Chondrocyte (in vitro differentiated cells): ENCODE results near the gene ARHGAP26. TPM values are rescaled to one million over a fixed set of nuclear protein-coding genes. Genes with fewer than 3 reads are reported as not detected.

Experiments
- DNase-seq: peaks from one replicate; pipeline ENCODE4 v3.0.0; 2021; ENCODE audit warnings: mixed read lengths, low spot score
- H3K27ac Mint-ChIP-seq: one replicate; pipeline ENCODE4 v1.8.0; 2021; ENCODE audit warnings: mild to moderate bottlenecking, moderate library complexity, mixed read lengths; ENCODE audit not compliant: unreplicated experiment
- H3K27me3 Mint-ChIP-seq: 2 replicates; pipeline ENCODE4 v1.8.0; 2021; ENCODE audit warnings: low read depth, mixed read lengths
- H3K36me3 Mint-ChIP-seq: 2 replicates; pipeline ENCODE4 v1.8.0; 2021; ENCODE audit warnings: low read depth, mixed read lengths
- H3K4me1 Mint-ChIP-seq: 2 replicates; pipeline ENCODE4 v1.8.0; 2021; ENCODE audit warnings: low read depth, mild to moderate bottlenecking, mixed read lengths
- H3K4me3 Mint-ChIP-seq: one replicate; pipeline ENCODE4 v1.8.0; 2021; ENCODE audit warnings: mild to moderate bottlenecking, moderate library complexity, mixed read lengths; ENCODE audit not compliant: unreplicated experiment
- H3K9me3 Mint-ChIP-seq: 2 replicates; pipeline ENCODE4 v1.8.0; 2021; ENCODE audit warnings: low read depth, mixed read lengths
- total RNA-seq: library from RNA; stranded (reverse); gene quantifications from 3 replicates; pipeline ENCODE4 v1.2.1, GENCODE V29; 2021
- TF ChIP-seq, protein P1 (sequence below): fragments of 200-600 bp; sonication (generic); IDR thresholded peaks from 2 replicates; pipeline ENCODE4 v1.5.0; 2021; ENCODE audit warnings: antibody characterized with exemption, mild to moderate bottlenecking, moderate library complexity

The ARHGAP26 gene
- total RNA-seq, 1 donor from 2014 or later, result 16.4 TPM

- TF ChIP-seq, protein P1, sequence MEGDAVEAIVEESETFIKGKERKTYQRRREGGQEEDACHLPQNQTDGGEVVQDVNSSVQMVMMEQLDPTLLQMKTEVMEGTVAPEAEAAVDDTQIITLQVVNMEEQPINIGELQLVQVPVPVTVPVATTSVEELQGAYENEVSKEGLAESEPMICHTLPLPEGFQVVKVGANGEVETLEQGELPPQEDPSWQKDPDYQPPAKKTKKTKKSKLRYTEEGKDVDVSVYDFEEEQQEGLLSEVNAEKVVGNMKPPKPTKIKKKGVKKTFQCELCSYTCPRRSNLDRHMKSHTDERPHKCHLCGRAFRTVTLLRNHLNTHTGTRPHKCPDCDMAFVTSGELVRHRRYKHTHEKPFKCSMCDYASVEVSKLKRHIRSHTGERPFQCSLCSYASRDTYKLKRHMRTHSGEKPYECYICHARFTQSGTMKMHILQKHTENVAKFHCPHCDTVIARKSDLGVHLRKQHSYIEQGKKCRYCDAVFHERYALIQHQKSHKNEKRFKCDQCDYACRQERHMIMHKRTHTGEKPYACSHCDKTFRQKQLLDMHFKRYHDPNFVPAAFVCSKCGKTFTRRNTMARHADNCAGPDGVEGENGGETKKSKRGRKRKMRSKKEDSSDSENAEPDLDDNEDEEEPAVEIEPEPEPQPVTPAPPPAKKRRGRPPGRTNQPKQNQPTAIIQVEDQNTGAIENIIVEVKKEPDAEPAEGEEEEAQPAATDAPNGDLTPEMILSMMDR, result no peak
- peaks cover 4% of the 10 kb centered on the region for H3K36me3 Mint-ChIP-seq
These were observed 159.4 kb downstream of the ARHGAP26 start for GRCh38 chr5:142929587-142929986.

DNA sequence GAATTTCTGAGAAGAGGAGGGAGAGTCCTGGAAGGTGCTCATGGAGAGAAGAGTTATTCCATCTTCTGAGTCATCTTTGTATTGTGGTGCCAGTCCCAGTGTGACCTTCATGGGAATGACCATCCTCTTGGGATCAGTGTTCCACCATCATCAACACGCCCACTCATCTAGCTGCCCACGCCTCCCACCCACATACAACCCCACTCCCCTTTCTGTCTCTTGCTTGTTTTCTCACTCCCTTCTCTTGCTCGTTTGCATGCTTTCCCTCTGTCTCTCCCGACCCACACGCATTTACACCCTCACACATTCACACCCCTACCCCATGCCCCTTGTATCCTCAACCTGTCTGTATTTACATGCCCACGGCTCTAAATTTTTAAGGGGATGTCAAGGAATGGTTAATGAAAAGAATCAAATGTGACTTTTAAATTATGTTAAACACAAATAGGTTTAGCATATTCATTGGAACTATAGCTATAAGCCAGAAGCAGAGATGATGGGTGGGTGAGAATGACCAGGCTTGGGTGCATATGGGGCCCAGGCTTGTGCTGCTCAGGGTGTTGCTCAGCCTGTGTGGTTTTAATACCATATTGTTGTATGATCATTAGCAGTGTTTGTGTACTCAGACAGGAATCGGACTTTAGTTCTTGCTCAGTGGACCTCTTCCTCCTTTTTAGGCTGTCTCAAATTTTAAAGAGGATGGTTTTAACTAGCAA lies 160.4 kb downstream of the ARHGAP26 start:
- Mint-ChIP-seq H3K9me3 (no peaks in the 10 kb centered on the region), H3K36me3 (peaks cover 4% of the 10 kb centered on the region), H3K4me1 (peaks cover 16% of the 10 kb centered on the region), H3K27ac (no peak overlapping the region), H3K4me3 (no peak overlapping the region), H3K27me3 (no peaks in the 10 kb centered on the region)
- DNase-seq, result no peak
- TF ChIP-seq, protein P1, result no peak

More at GRCh38 chr5:142929587-142929986, 159.4 kb downstream of the ARHGAP26 start:
- no peak for DNase-seq
- Mint-ChIP-seq H3K27me3 (no peaks in the 10 kb centered on the region), H3K4me1 (peaks cover 15% of the 10 kb centered on the region), H3K9me3 (no peaks in the 10 kb centered on the region), H3K4me3 (no peak overlapping the region), H3K27ac (no peak overlapping the region)

DNA sequence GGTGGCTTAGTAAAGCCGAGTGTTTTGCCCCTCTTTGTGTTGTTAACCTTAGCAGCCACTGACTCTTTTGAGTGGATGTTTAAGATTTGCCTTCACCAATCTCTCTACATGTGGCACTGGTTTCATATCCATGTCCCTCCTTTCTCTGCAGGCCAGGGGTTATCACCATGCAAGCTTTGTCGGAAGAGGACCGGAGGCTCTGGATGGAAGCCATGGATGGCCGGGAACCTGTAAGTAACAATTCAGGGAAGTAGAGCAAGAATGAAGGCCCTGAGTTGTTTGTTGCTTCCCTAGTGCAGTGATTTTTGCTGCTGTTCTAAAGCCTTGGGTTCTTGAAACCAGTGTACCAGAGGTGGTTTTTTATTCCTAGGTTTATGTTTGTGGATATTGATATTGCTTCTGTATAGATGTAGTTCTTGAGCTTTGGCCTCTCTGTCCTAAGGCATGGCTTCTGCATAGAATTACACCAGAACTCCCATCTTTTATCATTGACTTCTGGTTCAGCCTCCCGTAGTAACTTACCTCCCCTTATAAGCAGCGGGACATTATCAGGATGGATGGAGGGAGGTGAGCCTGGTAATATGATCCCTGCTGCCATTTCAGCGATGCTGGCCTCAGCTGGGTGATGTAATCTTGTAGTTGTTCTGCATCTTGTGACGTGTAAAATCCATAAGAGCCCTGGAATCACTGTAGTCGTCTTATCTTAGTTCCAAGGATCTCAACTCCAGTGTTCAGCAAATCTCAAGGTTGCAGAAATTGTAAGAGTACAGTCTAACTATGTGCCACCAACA lies 161.9 kb downstream of the ARHGAP26 start:
- DNase-seq, result no peak
- H3K4me3 Mint-ChIP-seq, result no peak overlapping the region
- no peak overlapping the region for H3K27ac Mint-ChIP-seq
- no peaks in the 10 kb centered on the region for H3K27me3 Mint-ChIP-seq
- TF ChIP-seq, protein P1, result no peak
- peaks cover 25% of the 10 kb centered on the region for H3K4me1 Mint-ChIP-seq
- H3K9me3 Mint-ChIP-seq, result no peaks in the 10 kb centered on the region
- peaks cover 4% of the 10 kb centered on the region for H3K36me3 Mint-ChIP-seq

- Mint-ChIP-seq H3K4me3 (no peak overlapping the region), H3K9me3 (no peaks in the 10 kb centered on the region), H3K27me3 (no peaks in the 10 kb centered on the region), H3K4me1 (peaks cover 44% of the 10 kb centered on the region), H3K36me3 (peaks cover 4% of the 10 kb centered on the region), H3K27ac (no peak overlapping the region)
- DNase-seq, result no peak
- TF ChIP-seq, protein P1, result no peak
These were observed 164.0 kb downstream of the ARHGAP26 start for GRCh38 chr5:142934051-142934762.

DNA sequence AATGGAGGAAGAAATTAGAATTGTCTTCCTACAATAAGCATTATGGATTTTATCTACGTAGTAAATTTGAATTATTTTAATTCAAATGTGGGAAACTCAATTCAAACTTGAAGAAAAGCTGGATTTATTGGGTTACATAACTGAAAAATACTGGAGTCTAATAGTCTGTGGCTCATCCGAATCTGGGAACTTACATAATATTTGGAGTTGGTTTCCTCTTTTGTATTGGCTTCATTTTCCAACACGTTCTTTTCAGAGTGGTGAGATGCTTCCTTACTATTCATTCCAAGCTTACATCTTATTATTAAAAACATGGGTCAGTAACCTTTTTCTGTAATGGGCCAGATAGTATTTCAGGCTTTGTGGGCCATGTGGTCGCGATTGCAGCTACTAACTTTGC lies 164.8 kb downstream of the ARHGAP26 start:
- H3K27ac Mint-ChIP-seq, result no peak overlapping the region
- peaks cover 42% of the 10 kb centered on the region for H3K4me1 Mint-ChIP-seq
- DNase-seq, result no peak
- peaks cover 4% of the 10 kb centered on the region for H3K36me3 Mint-ChIP-seq
- H3K4me3 Mint-ChIP-seq, result no peak overlapping the region
- no peaks in the 10 kb centered on the region for H3K9me3 Mint-ChIP-seq
- TF ChIP-seq, protein P1, result no peak
- H3K27me3 Mint-ChIP-seq, result no peaks in the 10 kb centered on the region
